SJSA1 (cell line): ENCODE results near the gene GALNT5. TPM values are rescaled to one million over a fixed set of nuclear protein-coding genes. Genes with fewer than 3 reads are reported as not detected.
"Not testable (repeated sequence)": the region's sequence is repeated elsewhere in the genome, so short reads cannot be mapped to it uniquely, and the experiment has no call there.

Experiments used
- DNase-seq, 2 experiments: peaks; one replicate each; pipeline ENCODE4 v3.0.0-alpha.2; 2015 to 2020; ENCODE audit warnings: low spot score in 2 of 2, low read depth in 1 of 2
- H3K27ac ChIP-seq: fragments of 250-450 bp; sonication (Bioruptor Pico); 2 replicates; pipeline ENCODE4 v1.5.1; 2020; ENCODE audit warnings: mild to moderate bottlenecking, moderate library complexity
- H3K27me3 ChIP-seq: fragments of 250-450 bp; sonication (Bioruptor Pico); replicated peaks from 2 replicates; pipeline ENCODE4 v1.5.1; 2020; ENCODE audit warnings: mild to moderate bottlenecking, moderate library complexity
- H3K36me3 ChIP-seq: fragments of 250-450 bp; sonication (Bioruptor Pico); 2 replicates; pipeline ENCODE4 v1.5.1; 2020; ENCODE audit warnings: mild to moderate bottlenecking
- H3K4me1 ChIP-seq: fragments of 250-450 bp; sonication (Bioruptor Pico); replicated peaks from 2 replicates; pipeline ENCODE4 v1.6.1; 2021; ENCODE audit warnings: mild to moderate bottlenecking
- H3K4me3 ChIP-seq: fragments of 250-450 bp; sonication (Bioruptor Pico); 2 replicates; pipeline ENCODE4 v1.5.1; 2020; ENCODE audit warnings: mild to moderate bottlenecking
- H3K9me3 ChIP-seq: fragments of 250-450 bp; sonication (Bioruptor Pico); replicated peaks from 2 replicates; pipeline ENCODE4 v1.5.1; 2020; ENCODE audit warnings: mild to moderate bottlenecking
- total RNA-seq: library from RNA; depleted of rRNA; stranded (reverse); fragments of >200 nt; shearing (Covaris generic); gene quantifications from 2 replicates; pipeline ENCODE4 v1.2.3, GENCODE V29; 2014; rRNA removed

Gene GALNT5
- total RNA-seq: 1.7 and 2.7 TPM in 2 replicates

GRCh38 chr2:157257312-157258252 is at the start of gene GALNT5:
TSS of gene GALNT5 (plus strand) at chr2:157257705. CDS start at chr2:157258083, 378 bp downstream.
- no peaks in the 10 kb centered on the region for H3K9me3 ChIP-seq
- no peak within 1 kb of the TSS for H3K27ac ChIP-seq
- DNase-seq: no peak
- H3K4me1 ChIP-seq: peaks cover 21% of the 10 kb centered on the region
- H3K4me3 ChIP-seq: peak within 1 kb of the TSS; percentile 23
- H3K27me3 ChIP-seq: no peaks in the 10 kb centered on the region
- no peaks in the 10 kb centered on the region for H3K36me3 ChIP-seq

GRCh38 chr2:157216286-157216965 is 41.1 kb upstream of the GALNT5 start:
- Histone ChIP-seq H3K27ac (no peak overlapping the region), H3K36me3 (no peaks in the 10 kb centered on the region), H3K4me1 (no peaks in the 10 kb centered on the region), H3K4me3 (no peak overlapping the region), H3K27me3 (no peaks in the 10 kb centered on the region), H3K9me3 (no peaks in the 10 kb centered on the region)
- DNase-seq: no peak

- Histone ChIP-seq H3K4me3 (no peak overlapping the region), H3K4me1 (no peaks in the 10 kb centered on the region), H3K9me3 (no peaks in the 10 kb centered on the region), H3K27ac (no peak overlapping the region), H3K36me3 (no peaks in the 10 kb centered on the region), H3K27me3 (no peaks in the 10 kb centered on the region)
- DNase-seq: no peak
Measured at GRCh38 chr2:157217409-157217808, 40.1 kb upstream of the GALNT5 start.

- no peak overlapping the region for H3K4me3 ChIP-seq
- no peak for DNase-seq
- H3K27me3 ChIP-seq: no peaks in the 10 kb centered on the region
- H3K9me3 ChIP-seq: no peaks in the 10 kb centered on the region
- H3K4me1 ChIP-seq: no peaks in the 10 kb centered on the region
- H3K27ac ChIP-seq: no peak overlapping the region
- no peaks in the 10 kb centered on the region for H3K36me3 ChIP-seq
Measured at GRCh38 chr2:157218911-157219310, 38.6 kb upstream of the GALNT5 start.

- Histone ChIP-seq H3K9me3 (no peaks in the 10 kb centered on the region), H3K4me3 (no peak overlapping the region), H3K4me1 (no peaks in the 10 kb centered on the region), H3K27me3 (no peaks in the 10 kb centered on the region), H3K36me3 (no peaks in the 10 kb centered on the region), H3K27ac (no peak overlapping the region)
- no peak for DNase-seq
Measured at GRCh38 chr2:157220502-157220901, 37.0 kb upstream of the GALNT5 start.

GRCh38 chr2:157221394-157221988 is 36.0 kb upstream of the GALNT5 start:
- no peaks in the 10 kb centered on the region for H3K36me3 ChIP-seq

GRCh38 chr2:157223624-157224205 is 33.8 kb upstream of the GALNT5 start:
- no peak overlapping the region for H3K27ac ChIP-seq
- H3K9me3 ChIP-seq: no peaks in the 10 kb centered on the region
- H3K27me3 ChIP-seq: no peaks in the 10 kb centered on the region
- no peak overlapping the region for H3K4me3 ChIP-seq
- no peak for DNase-seq
- H3K4me1 ChIP-seq: no peaks in the 10 kb centered on the region
- H3K36me3 ChIP-seq: no peaks in the 10 kb centered on the region

More at GRCh38 chr2:157221394-157221988, 36.0 kb upstream of the GALNT5 start:
- H3K27ac ChIP-seq: no peak overlapping the region
- no peaks in the 10 kb centered on the region for H3K9me3 ChIP-seq
- no peaks in the 10 kb centered on the region for H3K4me1 ChIP-seq
- DNase-seq: no peak
- H3K4me3 ChIP-seq: no peak overlapping the region
- H3K27me3 ChIP-seq: no peaks in the 10 kb centered on the region

GRCh38 chr2:157224448-157224847 is 33.1 kb upstream of the GALNT5 start:
- H3K36me3 ChIP-seq, H3K27ac ChIP-seq, H3K9me3 ChIP-seq, H3K4me3 ChIP-seq, H3K4me1 ChIP-seq, H3K27me3 ChIP-seq, DNase-seq: not testable (repeated sequence)

- no peak overlapping the region for H3K27ac ChIP-seq
- H3K4me1 ChIP-seq: no peaks in the 10 kb centered on the region
- no peak for DNase-seq
- no peak overlapping the region for H3K4me3 ChIP-seq
- H3K36me3 ChIP-seq: no peaks in the 10 kb centered on the region
- no peaks in the 10 kb centered on the region for H3K27me3 ChIP-seq
- no peaks in the 10 kb centered on the region for H3K9me3 ChIP-seq
Measured at GRCh38 chr2:157227592-157227991, 29.9 kb upstream of the GALNT5 start.

GRCh38 chr2:157228946-157229345 is 28.6 kb upstream of the GALNT5 start:
- H3K9me3 ChIP-seq: no peaks in the 10 kb centered on the region
- H3K27ac ChIP-seq: no peak overlapping the region
- DNase-seq: no peak
- no peak overlapping the region for H3K4me3 ChIP-seq
- no peaks in the 10 kb centered on the region for H3K4me1 ChIP-seq
- no peaks in the 10 kb centered on the region for H3K36me3 ChIP-seq
- H3K27me3 ChIP-seq: no peaks in the 10 kb centered on the region

- Histone ChIP-seq H3K27me3 (no peaks in the 10 kb centered on the region), H3K4me1 (no peaks in the 10 kb centered on the region), H3K36me3 (no peaks in the 10 kb centered on the region), H3K9me3 (no peaks in the 10 kb centered on the region), H3K4me3 (no peak overlapping the region), H3K27ac (no peak overlapping the region)
- DNase-seq: no peak
Measured at GRCh38 chr2:157229572-157229971, 27.9 kb upstream of the GALNT5 start.

GRCh38 chr2:157231476-157231875 is 26.0 kb upstream of the GALNT5 start:
- Histone ChIP-seq H3K27me3 (no peaks in the 10 kb centered on the region), H3K27ac (no peak overlapping the region), H3K4me3 (no peak overlapping the region), H3K9me3 (no peaks in the 10 kb centered on the region), H3K36me3 (no peaks in the 10 kb centered on the region), H3K4me1 (no peaks in the 10 kb centered on the region)
- DNase-seq: no peak

GRCh38 chr2:157233506-157233905 is 24.0 kb upstream of the GALNT5 start:
- no peak overlapping the region for H3K27ac ChIP-seq
- H3K4me3 ChIP-seq: no peak overlapping the region
- no peaks in the 10 kb centered on the region for H3K9me3 ChIP-seq
- H3K36me3 ChIP-seq: no peaks in the 10 kb centered on the region
- DNase-seq: no peak
- H3K27me3 ChIP-seq: no peaks in the 10 kb centered on the region
- no peaks in the 10 kb centered on the region for H3K4me1 ChIP-seq
